ENCODE data around the gene HSD17B8. TPM values are rescaled to one million over a fixed set of nuclear protein-coding genes. Genes with fewer than 3 reads are reported as not detected.

The HSD17B8 gene
- total and polyA plus RNA-seq, 10 of the 15 experiments (the other 5 are each of a cell fraction or from before 2014, with no cell fraction given), result 3.1 to 54.3 (median 26.5) TPM

DNA sequence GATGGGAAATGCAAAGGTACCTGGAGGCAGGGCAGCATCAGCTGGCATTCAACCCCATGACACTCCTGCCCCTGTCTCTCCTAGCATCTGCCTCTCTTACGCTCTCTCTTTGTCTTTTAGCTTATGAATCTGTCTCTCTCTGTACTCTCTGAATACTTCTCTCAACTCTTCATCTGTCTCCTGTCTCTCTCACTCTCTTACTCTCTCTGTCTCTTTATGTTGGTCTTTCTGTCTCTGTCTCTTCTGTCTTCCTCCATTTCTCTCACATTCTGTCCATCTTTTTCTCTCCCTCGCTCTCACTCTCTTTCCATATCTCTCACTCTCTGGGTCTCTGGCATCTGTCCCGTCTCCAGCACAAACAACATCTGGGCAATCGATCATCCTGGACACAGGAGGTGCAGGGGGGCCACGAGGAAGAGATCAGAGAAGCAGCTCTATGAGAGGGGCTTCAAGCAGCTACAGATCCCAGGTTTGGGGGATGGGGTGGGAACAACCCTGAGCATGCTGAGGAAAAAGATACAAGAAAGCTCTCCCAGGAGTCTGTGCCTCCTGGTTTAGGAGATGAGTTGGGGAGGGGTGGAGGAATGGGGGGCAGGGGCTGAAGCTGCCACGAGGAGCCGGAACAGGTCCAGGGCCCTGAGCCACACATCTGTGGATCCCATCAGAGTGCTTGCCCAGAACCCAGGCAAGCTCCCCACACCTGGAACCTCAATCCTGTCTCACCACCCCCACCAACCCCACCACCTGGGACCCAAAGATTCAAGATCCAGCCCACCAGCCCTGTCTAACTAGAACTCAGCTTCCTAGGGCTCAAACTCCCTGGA, 14.6 kb upstream of the HSD17B8 start (continued):
- TF ChIP-seq, protein P1, sequence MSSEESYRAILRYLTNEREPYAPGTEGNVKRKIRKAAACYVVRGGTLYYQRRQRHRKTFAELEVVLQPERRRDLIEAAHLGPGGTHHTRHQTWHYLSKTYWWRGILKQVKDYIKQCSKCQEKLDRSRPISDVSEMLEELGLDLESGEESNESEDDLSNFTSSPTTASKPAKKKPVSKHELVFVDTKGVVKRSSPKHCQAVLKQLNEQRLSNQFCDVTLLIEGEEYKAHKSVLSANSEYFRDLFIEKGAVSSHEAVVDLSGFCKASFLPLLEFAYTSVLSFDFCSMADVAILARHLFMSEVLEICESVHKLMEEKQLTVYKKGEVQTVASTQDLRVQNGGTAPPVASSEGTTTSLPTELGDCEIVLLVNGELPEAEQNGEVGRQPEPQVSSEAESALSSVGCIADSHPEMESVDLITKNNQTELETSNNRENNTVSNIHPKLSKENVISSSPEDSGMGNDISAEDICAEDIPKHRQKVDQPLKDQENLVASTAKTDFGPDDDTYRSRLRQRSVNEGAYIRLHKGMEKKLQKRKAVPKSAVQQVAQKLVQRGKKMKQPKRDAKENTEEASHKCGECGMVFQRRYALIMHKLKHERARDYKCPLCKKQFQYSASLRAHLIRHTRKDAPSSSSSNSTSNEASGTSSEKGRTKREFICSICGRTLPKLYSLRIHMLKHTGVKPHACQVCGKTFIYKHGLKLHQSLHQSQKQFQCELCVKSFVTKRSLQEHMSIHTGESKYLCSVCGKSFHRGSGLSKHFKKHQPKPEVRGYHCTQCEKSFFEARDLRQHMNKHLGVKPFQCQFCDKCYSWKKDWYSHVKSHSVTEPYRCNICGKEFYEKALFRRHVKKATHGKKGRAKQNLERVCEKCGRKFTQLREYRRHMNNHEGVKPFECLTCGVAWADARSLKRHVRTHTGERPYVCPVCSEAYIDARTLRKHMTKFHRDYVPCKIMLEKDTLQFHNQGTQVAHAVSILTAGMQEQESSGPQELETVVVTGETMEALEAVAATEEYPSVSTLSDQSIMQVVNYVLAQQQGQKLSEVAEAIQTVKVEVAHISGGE (CRISPR knock-in tag; IDR thresholded peaks at IDR 0.05), result no peak
- no peak for TF ChIP-seq MTA2 (IDR thresholded peaks at IDR 0.05; ENCODE audit: low read depth)
- TF ChIP-seq POLR2AphosphoS5 (IDR thresholded peaks at IDR 0.05; ENCODE audit: low read length), result no peak
- no peak for TF ChIP-seq NFIC (IDR thresholded peaks at IDR 0.05; ENCODE audit: low read depth, low read length)

DNA sequence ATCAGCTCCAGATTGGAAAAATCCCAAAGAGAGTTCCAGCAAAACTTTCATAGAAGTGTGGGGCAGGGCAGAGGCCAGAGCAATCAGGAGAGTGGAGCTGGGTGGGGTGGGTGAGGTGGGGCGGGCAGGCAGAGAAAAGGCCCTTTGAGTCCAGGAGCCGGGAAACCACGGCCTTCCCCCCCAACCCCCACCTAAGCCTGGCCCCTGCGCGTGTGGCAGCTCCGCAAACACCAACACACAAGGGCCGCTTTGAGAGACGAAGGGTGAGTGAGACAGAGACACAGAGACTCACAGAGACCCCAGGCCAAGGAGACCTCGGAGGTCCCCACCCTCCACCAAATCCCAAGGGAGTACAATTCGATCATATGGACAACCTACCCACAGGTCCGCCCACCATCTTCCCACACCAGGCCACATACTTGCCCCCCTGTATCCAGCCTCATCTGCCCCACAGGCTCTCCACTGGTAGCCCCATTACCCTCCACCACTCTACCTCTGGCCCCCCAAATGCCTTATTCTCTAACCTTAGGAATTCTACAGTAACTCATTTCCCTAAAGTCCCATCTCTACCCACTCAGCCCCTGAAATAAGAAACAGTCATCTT, 13.8 kb upstream of the HSD17B8 start:
- SMC1A ChIA-PET (ENCODE audit: uncharacterized antibody, unreplicated experiment), result no interaction called here
- Histone ChIP-seq H4K20me1 (ENCODE audit: control insufficient read depth, insufficient read depth) (no peaks in the 10 kb centered on the region), H3K79me2 (ENCODE audit: control insufficient read depth, insufficient read depth, low read length) (no peaks in the 10 kb centered on the region), H3K27ac (ENCODE audit: control insufficient read depth, insufficient read depth) (no peak overlapping the region), H3K36me3 (ENCODE audit: control insufficient read depth in 2 of 2, insufficient read depth in 2 of 2, low read length in 1 of 2) (peaks cover 8 to 11% of the 10 kb centered on the region in 2 experiments; a peak in 3 of 4 replicates), H3K9ac (ENCODE audit: control insufficient read depth, insufficient read depth, low read length) (no peak overlapping the region), H3K4me1 (ENCODE audit: control insufficient read depth, insufficient read depth, low read length) (no peaks in the 10 kb centered on the region), H3K9me3 (replicated peaks; ENCODE audit: control insufficient read depth, insufficient read depth, low read length) (no peaks in the 10 kb centered on the region), H3K4me3 (no peak overlapping the region), H2AFZ (ENCODE audit: control insufficient read depth, low read depth, low read length) (no peak overlapping the region), H3K27me3 (replicated peaks in 1 of 2; ENCODE audit: control insufficient read depth in 2 of 2, insufficient read depth in 2 of 2, low read length in 1 of 2) (peaks cover 2 to 5% of the 10 kb centered on the region in 2 experiments), H3K4me2 (ENCODE audit: control insufficient read depth, insufficient read depth) (no peak overlapping the region)
- DNase-seq (ENCODE audit: low read depth, low spot score) (no peak), ATAC-seq (no peak), FAIRE-seq (no peak)
- POLR2A ChIA-PET, result no interaction called here
- RAD21 ChIA-PET (ENCODE audit: unreplicated experiment), result interaction anchor here (1.2 kb wide), 1 partner anchor 58 kb away, joined by 4 read pairs; no protein-coding TSS in a partner anchor
- intact Hi-C loops (cut with micrococcal nuclease; ENCODE audit: unreplicated experiment), result no loop called here
- 31% methylated on average over 6 of the region's 11 CpGs for WGBS (ENCODE audit: insufficient coverage, insufficient replicate concordance, low lambda C conversion rate, missing lambda C conversion rate)
- BruUV-seq (replicated peaks), result no TSS peak
- in situ Hi-C loops (cut with MboI), result no loop called here
- CTCF ChIA-PET, result interaction anchor here (0.6 kb wide), 1 partner anchor 44 kb away, joined by 3 read pairs; no protein-coding TSS in a partner anchor
- TF ChIP-seq MYB (IDR thresholded peaks at IDR 0.05; ENCODE audit: borderline replicate concordance, low read depth, low read length), result no peak
- TF ChIP-seq EP300 (IDR thresholded peaks at IDR 0.05; ENCODE audit: borderline replicate concordance in 1 of 2, control insufficient read depth in 1 of 2, low read depth in 2 of 2, low read length in 2 of 2), result no peak
- TF ChIP-seq ESRRA (IDR thresholded peaks at IDR 0.05; ENCODE audit: low read length), result no peak
- TF ChIP-seq, protein P2, sequence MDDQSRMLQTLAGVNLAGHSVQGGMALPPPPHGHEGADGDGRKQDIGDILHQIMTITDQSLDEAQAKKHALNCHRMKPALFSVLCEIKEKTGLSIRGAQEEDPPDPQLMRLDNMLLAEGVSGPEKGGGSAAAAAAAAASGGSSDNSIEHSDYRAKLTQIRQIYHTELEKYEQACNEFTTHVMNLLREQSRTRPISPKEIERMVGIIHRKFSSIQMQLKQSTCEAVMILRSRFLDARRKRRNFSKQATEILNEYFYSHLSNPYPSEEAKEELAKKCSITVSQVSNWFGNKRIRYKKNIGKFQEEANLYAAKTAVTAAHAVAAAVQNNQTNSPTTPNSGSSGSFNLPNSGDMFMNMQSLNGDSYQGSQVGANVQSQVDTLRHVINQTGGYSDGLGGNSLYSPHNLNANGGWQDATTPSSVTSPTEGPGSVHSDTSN (IDR thresholded peaks at IDR 0.05; ENCODE audit: insufficient replicate concordance, low read depth, low read length), result no peak
- TF ChIP-seq MTA2 (IDR thresholded peaks at IDR 0.05; ENCODE audit: low read depth), result no peak
- no peak for TF ChIP-seq YBX1 (IDR thresholded peaks at IDR 0.05)
- no peak for TF ChIP-seq POLR2AphosphoS5 (IDR thresholded peaks at IDR 0.05; ENCODE audit: low read length)
- TF ChIP-seq RAD51 (IDR thresholded peaks at IDR 0.05), result no peak
- no peak for TF ChIP-seq CHD2 (IDR thresholded peaks at IDR 0.05; ENCODE audit: borderline replicate concordance, low read depth, low read length)
- TF ChIP-seq IRF4 (IDR thresholded peaks at IDR 0.05; ENCODE audit: low read depth, low read length), result no peak
- no peak for TF ChIP-seq NR2C2 (IDR thresholded peaks at IDR 0.05; ENCODE audit: borderline replicate concordance, control insufficient read depth, insufficient read length, low read depth)
- TF ChIP-seq SMC3 (IDR thresholded peaks at IDR 0.05; ENCODE audit: borderline replicate concordance, low read length), result no peak
- no peak for TF ChIP-seq NR2C1 (IDR thresholded peaks at IDR 0.05)
- TF ChIP-seq BCL11A (IDR thresholded peaks at IDR 0.05; ENCODE audit: low read depth, low read length), result no peak
- TF ChIP-seq NFXL1 (IDR thresholded peaks at IDR 0.05; ENCODE audit: borderline replicate concordance), result no peak
